IMR-90 (cell line): ENCODE results near the gene DOCK7. TPM values are rescaled to one million over a fixed set of nuclear protein-coding genes. Genes with fewer than 3 reads are reported as not detected.

Experiments
- ATAC-seq: fragments of 200-7000 bp; cut with Tn5 transposase; 2 replicates; pipeline ENCODE4 v1.9.1; 2020; ENCODE audit warnings: low read depth, mild to moderate bottlenecking, moderate library complexity
- BruUV-seq: library from RNA; stranded (reverse); fragments of 400-500 nt; replicated peaks from 2 replicates; lab custom pipeline; 2021; lab: Mats Ljungman, UMichigan
- CTCF ChIA-PET: fragments of 300-600 bp; formaldehyde crosslinking; extraction: SDS; loops from one replicate; lab custom pipeline; 2021; ENCODE audit warnings: antibody characterized with exemption; lab: Yijun Ruan, JAX
- POLR2A ChIA-PET: fragments of 300-600 bp; sonication (Branson Sonifier 250); formaldehyde crosslinking; loops from one replicate; lab custom pipeline; 2022; ENCODE audit warnings: antibody characterized with exemption; ENCODE audit not compliant: unreplicated experiment; lab: Charles Lee
- DNase-seq: peaks from one replicate; pipeline ENCODE4 v3.0.0; 2013
- H2AFZ ChIP-seq: replicated peaks from 2 replicates; pipeline ENCODE3; 2013; ENCODE audit warnings: low read length, mild to moderate bottlenecking; ENCODE audit not compliant: poor library complexity
- H2AK5ac ChIP-seq: 2 replicates; pipeline ENCODE4 v1.6.1; 2013; ENCODE audit warnings: low read depth, low read length, inconsistent platforms
- H2AK9ac ChIP-seq: replicated peaks from 2 replicates; pipeline ENCODE3; 2013; ENCODE audit warnings: mild to moderate bottlenecking, low read depth, low read length, moderate library complexity; ENCODE audit not compliant: poor library complexity
- H2BK120ac ChIP-seq: 2 replicates; pipeline ENCODE4 v1.6.1; 2013; ENCODE audit warnings: low read depth, low read length, inconsistent platforms
- H2BK15ac ChIP-seq: 3 replicates; pipeline ENCODE4 v1.6.1; 2013; ENCODE audit warnings: low read depth, low read length, inconsistent platforms
- H2BK20ac ChIP-seq: 2 replicates; pipeline ENCODE4 v1.6.1; 2013; ENCODE audit warnings: low read depth, mild to moderate bottlenecking, inconsistent platforms, low read length, moderate library complexity
- H2BK5ac ChIP-seq: 2 replicates; pipeline ENCODE4 v1.6.1; 2013; ENCODE audit warnings: mild to moderate bottlenecking, low read depth, low read length, inconsistent platforms; ENCODE audit not compliant: poor library complexity, severe bottlenecking
- H3K14ac ChIP-seq: replicated peaks from 2 replicates; pipeline ENCODE4 v1.6.1; 2013; ENCODE audit warnings: low read depth, low read length, inconsistent platforms
- H3K18ac ChIP-seq: 2 replicates; pipeline ENCODE4 v1.6.1; 2013; ENCODE audit warnings: low read depth, low read length, control low read depth
- H3K23ac ChIP-seq: 2 replicates; pipeline ENCODE4 v1.6.1; 2013; ENCODE audit warnings: low read depth, low read length, inconsistent platforms
- H3K27ac ChIP-seq: 2 replicates; pipeline ENCODE4 v1.5.1; 2013; ENCODE audit warnings: mild to moderate bottlenecking, control low read depth, low read length; ENCODE audit not compliant: insufficient read depth
- H3K27me3 ChIP-seq: 2 replicates; pipeline ENCODE4 v1.6.1; 2013; ENCODE audit warnings: low read length; ENCODE audit not compliant: control insufficient read depth, insufficient read depth
- H3K36me3 ChIP-seq: 2 replicates; pipeline ENCODE4 v1.6.1; 2013; ENCODE audit warnings: low read length, mixed read lengths; ENCODE audit not compliant: control insufficient read depth, insufficient read depth
- H3K4ac ChIP-seq: 2 replicates; pipeline ENCODE4 v1.6.1; 2013; ENCODE audit warnings: low read depth, low read length, inconsistent platforms
- H3K4me1 ChIP-seq: 2 replicates; pipeline ENCODE4 v1.6.1; 2013; ENCODE audit warnings: low read length, mixed read lengths; ENCODE audit not compliant: control insufficient read depth, insufficient read depth
- H3K4me2 ChIP-seq: 2 replicates; pipeline ENCODE4 v1.6.1; 2013; ENCODE audit warnings: low read depth, mild to moderate bottlenecking, control low read depth, low read length, moderate library complexity
- H3K4me3 ChIP-seq: 2 replicates; pipeline ENCODE4 v1.5.1; 2013; ENCODE audit warnings: low read depth, mild to moderate bottlenecking, control low read depth, low read length, moderate library complexity; ENCODE audit not compliant: insufficient read depth
- H3K56ac ChIP-seq: 2 replicates; pipeline ENCODE4 v1.6.1; 2013; ENCODE audit warnings: low read length, inconsistent platforms; ENCODE audit not compliant: insufficient read depth; ENCODE audit errors: extremely low read depth
- H3K79me1 ChIP-seq, 2 experiments: 2 replicates each; pipeline ENCODE4 v1.6.1; 2013; ENCODE audit warnings: low read length in 2 of 2, inconsistent platforms in 1 of 2, low read depth in 1 of 2
- H3K9ac ChIP-seq: 2 replicates; pipeline ENCODE4 v1.6.1; 2013; ENCODE audit warnings: low read depth, low read length, control low read depth
- H3K9me1 ChIP-seq: 2 replicates; pipeline ENCODE4 v1.6.1; 2013; ENCODE audit warnings: low read length, inconsistent platforms; ENCODE audit not compliant: insufficient read depth
- H3K9me3 ChIP-seq: 2 replicates; pipeline ENCODE4 v1.6.1; 2013; ENCODE audit warnings: low read length; ENCODE audit not compliant: control insufficient read depth, insufficient read depth
- H4K20me1 ChIP-seq: 2 replicates; pipeline ENCODE4 v1.6.1; 2013; ENCODE audit warnings: low read length, inconsistent platforms; ENCODE audit not compliant: insufficient read depth
- H4K5ac ChIP-seq: 2 replicates; pipeline ENCODE4 v1.6.1; 2013; ENCODE audit warnings: mild to moderate bottlenecking, low read depth, low read length, control low read depth
- H4K8ac ChIP-seq, 2 experiments: 2 replicates each; pipeline ENCODE4 v1.6.1; 2013; ENCODE audit warnings: low read depth in 2 of 2, low read length in 2 of 2, control low read depth in 1 of 2, inconsistent platforms in 1 of 2
- H4K91ac ChIP-seq: 2 replicates; pipeline ENCODE4 v1.6.1; 2013; ENCODE audit warnings: low read depth, low read length, inconsistent platforms; ENCODE audit not compliant: insufficient read depth
- CEBPB ChIP-seq: IDR thresholded peaks from 2 replicates; pipeline ENCODE4 v1.6.1; 2012; ENCODE audit warnings: low read depth, low read length, improper control_type of control experiment
- CHD1 ChIP-seq: IDR thresholded peaks from 2 replicates; pipeline ENCODE4 v1.6.1; 2012; ENCODE audit warnings: low read depth, low read length, improper control_type of control experiment
- FOS ChIP-seq: fragments of 150-350 bp; IDR thresholded peaks from 2 replicates; pipeline ENCODE4 v1.6.1; 2016; ENCODE audit warnings: low read depth, low read length
- MAFK ChIP-seq: IDR thresholded peaks from 2 replicates; pipeline ENCODE4 v1.6.1; 2012; ENCODE audit warnings: low read depth, low read length, improper control_type of control experiment
- MAZ ChIP-seq: IDR thresholded peaks from 2 replicates; pipeline ENCODE4 v1.6.1; 2012; ENCODE audit warnings: low read depth, mild to moderate bottlenecking, low read length, improper control_type of control experiment, moderate library complexity, borderline replicate concordance
- MXI1 ChIP-seq: IDR thresholded peaks from 2 replicates; pipeline ENCODE4 v1.6.1; 2012; ENCODE audit warnings: low read depth, mild to moderate bottlenecking, low read length, moderate library complexity, borderline replicate concordance
- NFE2L2 ChIP-seq: fragments of 150-350 bp; IDR thresholded peaks from 2 replicates; pipeline ENCODE4 v1.6.1; 2016; ENCODE audit warnings: low read depth, mild to moderate bottlenecking, low read length
- POLR2A ChIP-seq: IDR thresholded peaks from 2 replicates; pipeline ENCODE4 v1.6.1; 2012; ENCODE audit warnings: mild to moderate bottlenecking, low read depth, low read length
- RFX5 ChIP-seq: IDR thresholded peaks from 2 replicates; pipeline ENCODE4 v1.8.0; 2012; ENCODE audit warnings: low read depth, mild to moderate bottlenecking, low read length, moderate library complexity
- SMC3 ChIP-seq: fragments of 150-350 bp; IDR thresholded peaks from 2 replicates; pipeline ENCODE4 v1.6.1; 2016; ENCODE audit warnings: low read depth, mild to moderate bottlenecking, antibody characterized with exemption, low read length, moderate library complexity
- WGBS, 2 experiments: methylation state at CpG; one replicate each; pipeline versions ENCODE4 v1.1.5 to v1.1.7; 2013; ENCODE audit warnings: missing lambda C conversion rate in 2 of 2; ENCODE audit not compliant: insufficient read length in 1 of 2; ENCODE audit errors: extremely low coverage in 2 of 2; 5-methylcytosine and 5-hydroxymethylcytosine counted together
- dilution Hi-C: fragments of 300-500 bp; cut with HindIII; formaldehyde crosslinking; loops from one replicate; pipeline ENCODE4 v1.14.3; 2018; ENCODE audit warnings: low sequenced_read_pairs; ENCODE audit not compliant: unreplicated experiment
- in situ Hi-C: fragments of 300-500 bp; cut with MboI; formaldehyde crosslinking; loops from 3 replicates; pipeline ENCODE4 v1.14.3; 2019; ENCODE audit warnings: low sequenced_read_pairs, inconsistent platforms, mixed read lengths
- intact Hi-C: fragments of 100-400 bp; cut with micrococcal nuclease; formaldehyde crosslinking; loops from 2 replicates; pipeline ENCODE4 v1.10.0; 2022
- polyA plus RNA-seq, 3 experiments: library from polyadenylated mRNA; depleted of rRNA; stranded (reverse); fragments of >200 nt; gene quantifications; 2 replicates each; pipeline ENCODE4 v1.2.3, GENCODE V29; 2012; ENCODE audit warnings: low replicate concordance in 1 of 3
- total RNA-seq: library from RNA; depleted of rRNA; stranded (reverse); fragments of >200 nt; gene quantifications from 2 replicates; pipeline ENCODE4 v1.2.3, GENCODE V29; 2012
- TF ChIP-seq, protein P1 (sequence below): fragments of 150-350 bp; IDR thresholded peaks from 2 replicates; pipeline ENCODE4 v1.6.1; 2016; ENCODE audit warnings: low read depth, mild to moderate bottlenecking, low read length, moderate library complexity, borderline replicate concordance
- TF ChIP-seq, protein P2 (sequence below): conservative IDR thresholded peaks from 2 replicates; pipeline ENCODE4 v1.5.1; 2012; ENCODE audit warnings: mild to moderate bottlenecking, low read depth, low read length, improper control_type of control experiment

Gene DOCK7
- total and polyA plus RNA-seq, 2 of the 4 experiments (the other 2 are of a cell fraction): 38.0 to 97.7 TPM

DNA sequence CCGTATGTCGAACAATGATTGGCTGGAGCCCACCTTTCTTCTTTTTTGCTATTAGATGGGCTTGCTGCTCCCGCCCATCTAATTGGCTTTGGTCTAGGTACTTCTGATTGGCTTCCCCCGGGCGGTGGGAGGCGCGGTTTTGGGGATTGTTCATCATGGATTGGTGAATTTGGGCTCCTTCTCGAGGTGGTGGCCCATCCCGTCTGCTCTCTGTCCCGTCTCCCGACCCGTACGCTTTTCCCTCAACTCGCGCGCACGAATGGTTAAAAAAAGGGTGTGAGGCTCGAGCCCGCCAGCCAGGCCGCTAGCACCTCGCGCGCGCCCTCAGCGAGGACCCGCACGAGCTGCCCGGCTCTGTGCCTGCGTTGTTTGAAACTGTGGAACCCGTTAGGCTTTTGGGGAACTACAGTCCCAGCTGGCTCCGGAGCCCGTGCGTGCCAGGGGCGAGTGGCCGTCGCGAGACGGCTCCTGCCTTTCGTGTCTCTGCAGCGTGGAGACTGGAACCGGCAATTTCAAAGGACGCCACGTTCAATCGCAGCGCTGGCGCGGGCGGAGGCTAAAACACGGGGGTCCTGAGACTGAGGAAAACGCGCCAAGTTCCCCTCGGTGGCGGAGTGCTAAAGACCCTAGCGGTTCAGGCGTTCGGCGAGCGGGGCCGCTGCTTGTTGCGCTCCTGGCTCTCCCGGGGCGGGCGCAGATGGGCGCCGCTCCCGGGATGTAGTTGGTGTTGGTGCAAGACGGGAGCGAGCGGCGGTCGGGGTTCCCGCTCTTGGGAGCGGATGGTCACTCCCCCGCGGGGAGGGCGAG lies 251.5 kb downstream of the DOCK7 start, which contains the start of gene USP1 (continued):
- no peak for TF ChIP-seq CEBPB
- TF ChIP-seq CHD1: no peak
- peak; percentile 23; the same call in 1 of the 2 replicates for TF ChIP-seq RFX5

DNA sequence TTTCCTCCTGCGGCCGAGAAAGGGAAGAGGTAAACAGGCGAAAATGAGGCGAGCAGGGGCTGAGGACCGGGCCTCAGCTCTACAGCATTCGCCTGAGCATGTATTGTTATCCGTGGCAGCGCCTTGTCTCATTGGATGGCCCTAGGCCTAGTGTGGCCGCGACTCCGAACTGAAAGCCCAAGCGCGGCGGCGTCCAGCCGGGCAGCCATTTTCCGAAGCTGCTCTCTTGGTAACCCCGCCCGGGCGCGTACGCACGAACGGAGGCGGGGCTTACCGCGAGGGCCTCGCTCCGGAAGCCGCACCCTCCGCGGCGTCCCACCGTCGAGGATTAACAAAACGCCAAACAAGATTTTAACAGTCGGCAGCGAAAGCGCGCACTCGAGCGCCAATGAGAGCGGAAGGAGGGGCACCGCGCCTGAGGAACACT lies 252.1 kb downstream of the DOCK7 start:
- Histone ChIP-seq H3K18ac (peak overlapping the region; percentile 90), H3K23ac (peak overlapping the region; percentile 97), H4K91ac (peak overlapping the region; percentile 80), H3K9me1 (no peaks in the 10 kb centered on the region), H3K4me1 (peaks cover 3% of the 10 kb centered on the region; the same call in 1 of the 2 replicates), H3K14ac (peak overlapping the region; percentile 98), H3K27ac (peak overlapping the region; percentile 97), H3K9ac (peak overlapping the region; percentile 99), H2AFZ (peak overlapping the region; percentile 94), H2AK9ac (peak overlapping the region; percentile 71), H2AK5ac (peak overlapping the region; percentile 85), H4K5ac (peak overlapping the region; percentile 96), H2BK5ac (peak overlapping the region; percentile 86), H3K4ac (peak overlapping the region; percentile 93), H3K4me3 (peak overlapping the region; percentile 82), H4K8ac (peak overlapping the region; percentile 97 to 99), H2BK20ac (no peak overlapping the region), H4K20me1 (peaks cover 5% of the 10 kb centered on the region), H3K56ac (peak overlapping the region; percentile 92), H2BK120ac (peak overlapping the region; percentile 54; the same call in 1 of the 2 replicates), H2BK15ac (no peak overlapping the region), H3K79me1 (peaks cover 6 to 8% of the 10 kb centered on the region in 2 experiments; a peak in 2 of 4 replicates), H3K9me3 (no peaks in the 10 kb centered on the region), H3K4me2 (peak overlapping the region; percentile 93), H3K36me3 (no peaks in the 10 kb centered on the region), H3K27me3 (peaks cover 3% of the 10 kb centered on the region)
- DNase-seq (no peak), ATAC-seq (peak; percentile 82)
- CTCF ChIA-PET: interaction anchor here (0.7 to 1.5 kb wide), 2 partner anchors 260 to 268 kb away, joined by 4 read pairs; no protein-coding TSS in a partner anchor
- intact Hi-C loops (loop anchor here (2.0 kb wide), 2 partner anchors 253 to 311 kb away; partner anchors contain the start of gene DOCK7), in situ Hi-C loops (no loop called here), dilution Hi-C loops (no loop called here)
- BruUV-seq: no TSS peak
- no peak for TF ChIP-seq NFE2L2
- TF ChIP-seq, protein P1, sequence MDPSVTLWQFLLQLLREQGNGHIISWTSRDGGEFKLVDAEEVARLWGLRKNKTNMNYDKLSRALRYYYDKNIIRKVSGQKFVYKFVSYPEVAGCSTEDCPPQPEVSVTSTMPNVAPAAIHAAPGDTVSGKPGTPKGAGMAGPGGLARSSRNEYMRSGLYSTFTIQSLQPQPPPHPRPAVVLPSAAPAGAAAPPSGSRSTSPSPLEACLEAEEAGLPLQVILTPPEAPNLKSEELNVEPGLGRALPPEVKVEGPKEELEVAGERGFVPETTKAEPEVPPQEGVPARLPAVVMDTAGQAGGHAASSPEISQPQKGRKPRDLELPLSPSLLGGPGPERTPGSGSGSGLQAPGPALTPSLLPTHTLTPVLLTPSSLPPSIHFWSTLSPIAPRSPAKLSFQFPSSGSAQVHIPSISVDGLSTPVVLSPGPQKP: no peak
- TF ChIP-seq MAZ: peak; percentile 88; the same call in 1 of the 2 replicates
- TF ChIP-seq POLR2A: peak; percentile 97
- no peak for TF ChIP-seq RFX5
- TF ChIP-seq MAFK: no peak
- no peak for TF ChIP-seq FOS
- TF ChIP-seq CEBPB: no peak
- TF ChIP-seq, protein P2, sequence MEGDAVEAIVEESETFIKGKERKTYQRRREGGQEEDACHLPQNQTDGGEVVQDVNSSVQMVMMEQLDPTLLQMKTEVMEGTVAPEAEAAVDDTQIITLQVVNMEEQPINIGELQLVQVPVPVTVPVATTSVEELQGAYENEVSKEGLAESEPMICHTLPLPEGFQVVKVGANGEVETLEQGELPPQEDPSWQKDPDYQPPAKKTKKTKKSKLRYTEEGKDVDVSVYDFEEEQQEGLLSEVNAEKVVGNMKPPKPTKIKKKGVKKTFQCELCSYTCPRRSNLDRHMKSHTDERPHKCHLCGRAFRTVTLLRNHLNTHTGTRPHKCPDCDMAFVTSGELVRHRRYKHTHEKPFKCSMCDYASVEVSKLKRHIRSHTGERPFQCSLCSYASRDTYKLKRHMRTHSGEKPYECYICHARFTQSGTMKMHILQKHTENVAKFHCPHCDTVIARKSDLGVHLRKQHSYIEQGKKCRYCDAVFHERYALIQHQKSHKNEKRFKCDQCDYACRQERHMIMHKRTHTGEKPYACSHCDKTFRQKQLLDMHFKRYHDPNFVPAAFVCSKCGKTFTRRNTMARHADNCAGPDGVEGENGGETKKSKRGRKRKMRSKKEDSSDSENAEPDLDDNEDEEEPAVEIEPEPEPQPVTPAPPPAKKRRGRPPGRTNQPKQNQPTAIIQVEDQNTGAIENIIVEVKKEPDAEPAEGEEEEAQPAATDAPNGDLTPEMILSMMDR: no peak
- TF ChIP-seq CHD1: peak; percentile 32; the same call in 1 of the 2 replicates
- no peak for TF ChIP-seq MXI1
- TF ChIP-seq SMC3: no peak
- WGBS, 2 experiments: 0% methylated on average over 34 of the region's 45 CpGs; no CpG with 5 or more reads in 1 of the 2 experiments
- POLR2A ChIA-PET: no interaction called here
